ENCODE results near the gene GABARAPL1.

DNA sequence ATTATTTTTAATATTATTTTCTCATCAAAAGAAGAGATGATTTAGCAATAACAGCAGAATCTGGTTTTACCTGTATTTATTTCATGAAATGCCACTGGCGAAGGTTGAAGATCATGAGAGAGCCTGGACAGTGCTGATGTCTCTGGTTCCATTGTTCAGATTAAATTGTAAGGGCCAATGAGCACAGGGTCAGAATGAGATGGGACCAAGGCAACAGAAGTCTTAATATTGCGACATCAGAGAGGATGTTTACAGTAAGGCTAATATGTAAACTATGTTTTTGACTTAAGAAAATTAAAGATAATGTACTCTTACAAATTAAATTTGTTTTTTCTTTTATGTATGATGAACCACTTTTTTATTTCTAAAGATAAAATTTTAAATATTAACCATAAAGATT is 59.8 kb downstream of the GABARAPL1 start:
- TF ChIP-seq, protein P1, sequence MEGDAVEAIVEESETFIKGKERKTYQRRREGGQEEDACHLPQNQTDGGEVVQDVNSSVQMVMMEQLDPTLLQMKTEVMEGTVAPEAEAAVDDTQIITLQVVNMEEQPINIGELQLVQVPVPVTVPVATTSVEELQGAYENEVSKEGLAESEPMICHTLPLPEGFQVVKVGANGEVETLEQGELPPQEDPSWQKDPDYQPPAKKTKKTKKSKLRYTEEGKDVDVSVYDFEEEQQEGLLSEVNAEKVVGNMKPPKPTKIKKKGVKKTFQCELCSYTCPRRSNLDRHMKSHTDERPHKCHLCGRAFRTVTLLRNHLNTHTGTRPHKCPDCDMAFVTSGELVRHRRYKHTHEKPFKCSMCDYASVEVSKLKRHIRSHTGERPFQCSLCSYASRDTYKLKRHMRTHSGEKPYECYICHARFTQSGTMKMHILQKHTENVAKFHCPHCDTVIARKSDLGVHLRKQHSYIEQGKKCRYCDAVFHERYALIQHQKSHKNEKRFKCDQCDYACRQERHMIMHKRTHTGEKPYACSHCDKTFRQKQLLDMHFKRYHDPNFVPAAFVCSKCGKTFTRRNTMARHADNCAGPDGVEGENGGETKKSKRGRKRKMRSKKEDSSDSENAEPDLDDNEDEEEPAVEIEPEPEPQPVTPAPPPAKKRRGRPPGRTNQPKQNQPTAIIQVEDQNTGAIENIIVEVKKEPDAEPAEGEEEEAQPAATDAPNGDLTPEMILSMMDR (IDR thresholded peaks at IDR 0.05): no peak
- TF ChIP-seq POLR2A (IDR thresholded peaks at IDR 0.05): no peak
